NCI-H345 treated with DMSO at 0.1 percent for 48 hours (cell line): ENCODE measurements around the gene OR5AL1.
"Not testable (repeated sequence)": the region's sequence is repeated elsewhere in the genome, so short reads cannot be mapped to it uniquely, and the experiment has no call there.

Source experiments
- DNase-seq: peaks from one replicate; lab custom pipeline; 2025; ENCODE audit not compliant: unreplicated experiment; lab: John Stamatoyannopoulos, UW

OR5AL1 gene

DNA sequence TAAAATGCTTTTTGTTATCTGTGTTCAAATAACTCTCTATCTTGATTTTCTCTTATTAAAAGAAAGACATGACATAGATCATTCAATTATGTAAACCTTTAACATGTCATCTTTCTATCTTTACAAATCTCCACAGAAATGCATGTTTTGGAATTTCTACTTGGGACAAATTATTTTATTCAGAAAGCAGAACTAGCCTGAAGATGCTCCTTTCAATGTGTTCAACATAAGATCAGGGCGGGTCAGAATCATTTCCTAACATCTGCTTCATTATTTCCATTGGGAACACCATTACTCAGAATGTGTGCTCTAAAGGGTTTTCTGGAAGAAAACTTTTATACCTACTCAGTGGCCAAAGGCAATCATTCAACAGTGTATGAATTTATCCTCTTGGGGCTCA, at the start of gene OR5AL1:
OR5AL1 (plus strand) TSS at position 301 of the 400 bp plus-strand sequence.
- DNase-seq, result no peak

DNA sequence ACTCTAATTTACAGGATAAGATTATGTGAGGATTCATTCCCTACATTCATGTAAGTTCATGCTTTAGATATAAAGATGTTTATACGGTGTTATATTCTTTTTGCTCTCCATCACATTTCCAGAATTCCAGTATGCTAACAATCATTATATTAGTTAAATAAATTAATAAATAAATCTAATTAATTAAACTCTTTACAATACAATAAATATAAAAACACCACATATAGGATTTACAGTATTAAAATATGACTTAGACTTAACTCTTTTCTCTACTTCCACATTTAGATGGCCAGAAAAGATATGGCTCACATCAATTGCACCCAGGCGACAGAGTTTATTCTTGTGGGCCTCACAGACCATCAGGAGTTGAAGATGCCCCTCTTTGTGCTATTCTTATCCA, 37.2 kb upstream of the OR5AL1 start, which contains the start of gene OR8U1:
OR8U1 (plus strand) TSS at position 301 of the 400 bp plus-strand sequence; CDS start at position 301, 0 bp downstream.
- DNase-seq, result no peak

DNA sequence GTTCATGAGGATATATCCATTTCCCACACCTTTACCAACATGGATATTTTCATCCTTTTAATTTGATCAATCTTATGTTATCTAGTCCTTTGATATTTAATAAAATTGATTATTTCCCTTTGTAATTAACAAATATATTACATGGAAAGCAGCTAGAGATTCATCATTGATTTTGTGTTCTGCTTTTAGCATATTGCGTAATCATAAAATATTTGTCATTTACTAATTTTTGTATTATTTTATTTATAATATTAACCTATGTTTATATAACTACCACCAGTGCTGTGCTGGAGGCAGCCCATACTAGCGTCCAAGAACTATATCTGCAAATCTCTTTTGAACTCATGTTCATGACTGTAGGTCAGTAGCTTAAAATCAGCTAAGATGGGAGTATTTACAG, 32.4 kb upstream of the OR5AL1 start:
- no peak for DNase-seq

DNA sequence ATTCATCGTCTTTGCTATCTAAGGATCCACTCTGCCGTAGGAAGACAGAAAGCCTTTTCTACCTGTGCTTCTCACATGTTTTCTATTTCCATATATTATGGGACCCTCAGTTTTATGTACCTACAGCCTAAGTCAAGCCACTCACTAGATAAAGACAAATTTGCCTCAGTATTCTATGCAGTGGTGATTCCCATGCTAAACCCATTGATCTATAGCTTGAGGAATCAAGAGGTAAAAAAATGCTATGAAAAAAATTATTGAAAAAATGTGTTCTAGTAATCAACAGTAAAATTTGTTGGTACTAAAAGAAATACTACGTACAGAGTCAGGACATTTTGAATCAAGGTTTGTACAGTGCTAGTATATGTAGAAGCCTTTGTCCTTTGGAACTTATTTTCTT, 18.1 kb upstream of the OR5AL1 start:
- DNase-seq, result no peak

DNA sequence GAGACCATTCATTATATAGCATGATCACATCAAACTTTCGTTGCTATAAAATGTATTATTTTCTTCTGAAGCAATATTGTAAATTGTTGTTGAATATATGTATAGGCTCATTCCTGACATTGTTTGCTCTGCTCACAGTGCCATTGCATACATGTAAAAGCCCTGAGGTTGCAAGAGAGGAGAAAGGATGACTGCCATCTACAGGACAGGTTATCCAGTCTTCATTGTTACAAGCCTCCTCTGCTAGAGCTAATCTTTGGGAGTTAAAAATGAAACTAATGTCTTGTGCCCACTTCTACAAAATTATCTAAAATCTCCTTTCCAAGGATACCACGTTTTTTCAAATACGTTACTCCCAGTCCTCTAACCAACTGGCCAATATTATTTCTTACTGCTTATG, 16.4 kb upstream of the OR5AL1 start:
- no peak for DNase-seq

DNA sequence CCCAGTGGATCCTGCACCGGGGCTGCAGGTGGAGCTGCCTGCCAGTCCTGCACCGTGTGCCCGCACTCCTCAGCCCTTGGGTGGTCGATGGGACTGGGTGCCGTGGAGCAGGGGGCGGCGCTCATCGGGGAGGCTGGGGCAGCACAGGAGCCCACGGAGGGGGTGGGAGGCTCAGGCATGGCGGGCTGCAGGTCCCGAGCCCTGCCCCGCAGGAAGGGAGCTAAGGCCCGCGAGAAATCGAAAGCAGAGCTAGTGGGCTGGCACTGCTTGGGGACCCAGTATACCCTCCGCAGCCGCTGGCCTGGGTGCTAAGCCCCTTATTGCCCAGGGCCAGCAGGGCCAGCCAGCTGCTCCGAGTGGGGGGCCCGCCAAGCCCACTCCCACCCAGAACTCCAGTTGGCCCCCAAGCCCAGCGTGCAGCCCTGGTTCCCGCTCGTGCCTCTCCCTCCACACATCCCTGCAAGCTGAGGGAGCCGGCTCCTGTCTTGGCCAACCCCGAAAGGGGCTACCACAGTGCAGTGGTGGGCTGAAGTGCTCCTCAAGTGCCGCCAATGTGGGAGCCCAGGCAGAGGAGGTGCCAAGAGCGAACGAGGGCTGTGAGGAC, 10.5 kb upstream of the OR5AL1 start:
- DNase-seq, result not testable (repeated sequence)

DNA sequence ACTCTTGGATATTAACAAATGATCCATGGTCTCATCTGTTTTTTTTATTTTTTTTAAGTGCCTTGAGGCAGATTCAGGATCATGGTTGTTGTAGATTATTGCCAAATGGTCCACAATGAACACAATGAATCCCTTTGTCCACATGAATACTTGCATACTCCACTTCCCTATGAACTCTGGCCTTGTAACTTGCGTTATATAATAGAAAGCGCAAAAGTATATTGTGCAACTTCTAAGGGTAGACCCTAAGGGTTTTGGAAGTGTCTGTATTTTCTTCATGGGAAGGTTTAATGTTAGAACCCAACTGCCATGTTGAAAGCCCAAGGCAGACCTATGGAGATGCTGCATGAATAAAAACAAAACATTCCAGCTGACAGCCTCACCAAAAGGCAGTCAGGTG, 8.1 kb upstream of the OR5AL1 start:
- DNase-seq, result no peak

DNA sequence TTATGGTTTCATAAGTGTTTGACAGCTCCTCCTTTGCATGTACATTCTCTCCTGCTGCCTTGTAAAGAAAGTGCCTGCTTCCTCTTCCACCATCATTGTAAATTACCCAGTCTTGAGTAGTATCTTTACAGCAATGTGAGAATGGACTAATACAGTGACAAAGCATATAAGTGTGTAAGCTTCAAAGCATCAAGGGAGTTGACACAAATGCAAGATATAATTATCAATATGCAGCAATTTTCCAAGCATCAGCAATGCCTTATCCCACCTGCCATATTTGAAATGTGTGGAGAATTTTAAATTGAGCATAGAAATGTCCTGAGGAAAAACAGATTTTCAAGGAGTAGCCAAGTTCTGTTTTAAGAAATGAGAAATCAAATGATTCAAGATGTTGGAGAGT, 1.7 kb upstream of the OR5AL1 start:
- DNase-seq, result no peak

DNA sequence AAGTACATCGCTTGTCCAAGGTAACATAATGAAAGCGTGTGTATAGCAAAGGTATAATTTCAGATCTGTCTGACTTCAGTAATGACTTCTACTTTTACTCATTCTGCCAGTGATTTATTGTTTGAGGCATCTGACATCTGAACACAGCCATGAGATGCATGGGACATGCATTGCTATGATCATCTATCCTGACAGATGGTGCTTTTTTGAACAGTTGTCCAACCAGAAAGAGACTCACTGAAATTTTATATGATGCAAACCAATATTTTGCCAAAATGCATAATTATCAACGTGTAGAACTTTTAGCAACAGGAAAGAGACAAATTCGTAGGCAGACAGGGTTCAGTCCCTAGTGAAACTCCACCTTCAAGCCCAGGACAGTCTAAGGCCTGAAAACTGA, 41.0 kb downstream of the OR5AL1 start:
- no peak for DNase-seq

DNA sequence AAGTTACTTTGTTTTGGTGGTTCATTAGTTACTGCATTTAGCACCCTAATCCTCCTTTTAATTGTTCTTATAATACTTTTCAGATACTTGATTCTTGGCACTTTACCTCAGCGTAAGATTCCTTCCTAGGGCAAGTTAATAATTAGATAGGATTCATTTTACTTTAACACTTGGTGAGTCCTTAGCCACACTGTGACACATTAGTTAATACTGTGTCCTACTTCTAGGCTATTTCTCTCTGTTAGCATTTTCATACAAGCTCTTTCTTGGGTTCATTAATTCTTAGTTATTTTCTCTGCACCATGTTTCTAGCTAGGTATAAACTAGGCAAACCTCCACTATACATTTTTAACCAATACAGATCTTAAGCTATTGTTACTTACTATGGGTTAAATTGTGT, 44.6 kb downstream of the OR5AL1 start:
- no peak for DNase-seq
